ENCODE results near the gene CYP1A2.

DNA sequence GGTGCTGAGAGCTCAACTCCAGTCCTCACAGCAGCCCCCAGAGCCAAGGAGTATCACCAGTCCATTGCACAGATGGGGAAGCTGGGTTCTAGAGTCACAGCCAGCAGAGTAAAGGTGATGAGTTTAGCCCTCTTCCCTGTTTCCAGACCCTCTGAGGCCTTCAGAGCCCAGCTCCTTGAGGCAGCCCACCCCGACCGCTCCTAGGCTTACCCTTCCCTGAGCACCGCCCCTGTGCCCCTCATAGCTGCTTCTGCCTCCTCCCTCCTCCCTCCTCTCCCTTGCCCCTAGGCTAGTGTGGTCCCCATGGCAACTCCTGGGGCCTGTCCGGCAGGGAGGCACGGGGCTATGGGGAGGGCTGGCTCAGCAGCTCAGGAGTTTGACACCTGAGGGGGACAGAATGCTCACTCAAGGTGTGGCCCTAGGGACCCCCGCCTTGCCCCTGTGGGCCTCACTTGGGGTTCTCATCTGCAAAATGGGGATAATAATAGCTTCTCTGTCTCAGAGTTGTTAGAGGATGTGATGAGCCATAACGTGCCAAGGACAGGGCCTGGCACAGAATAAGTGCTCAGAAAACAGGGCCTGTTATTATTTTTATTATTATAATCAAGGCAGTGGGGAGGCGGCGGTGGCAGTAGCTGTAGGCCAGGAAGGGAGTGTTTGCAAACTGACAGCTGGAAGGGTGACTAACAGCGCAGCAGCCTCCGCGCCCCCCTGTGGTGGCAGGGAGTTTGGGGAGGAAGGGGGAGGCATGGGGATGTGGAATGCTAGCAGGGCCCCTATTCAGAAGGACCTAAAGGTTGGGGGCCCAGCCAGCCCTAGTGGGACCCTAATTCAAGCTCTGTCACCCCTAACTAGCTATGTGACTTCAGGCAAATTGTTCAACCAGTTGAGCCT, 44.7 kb downstream of the CYP1A2 start:
- TF ChIP-seq, protein P1, sequence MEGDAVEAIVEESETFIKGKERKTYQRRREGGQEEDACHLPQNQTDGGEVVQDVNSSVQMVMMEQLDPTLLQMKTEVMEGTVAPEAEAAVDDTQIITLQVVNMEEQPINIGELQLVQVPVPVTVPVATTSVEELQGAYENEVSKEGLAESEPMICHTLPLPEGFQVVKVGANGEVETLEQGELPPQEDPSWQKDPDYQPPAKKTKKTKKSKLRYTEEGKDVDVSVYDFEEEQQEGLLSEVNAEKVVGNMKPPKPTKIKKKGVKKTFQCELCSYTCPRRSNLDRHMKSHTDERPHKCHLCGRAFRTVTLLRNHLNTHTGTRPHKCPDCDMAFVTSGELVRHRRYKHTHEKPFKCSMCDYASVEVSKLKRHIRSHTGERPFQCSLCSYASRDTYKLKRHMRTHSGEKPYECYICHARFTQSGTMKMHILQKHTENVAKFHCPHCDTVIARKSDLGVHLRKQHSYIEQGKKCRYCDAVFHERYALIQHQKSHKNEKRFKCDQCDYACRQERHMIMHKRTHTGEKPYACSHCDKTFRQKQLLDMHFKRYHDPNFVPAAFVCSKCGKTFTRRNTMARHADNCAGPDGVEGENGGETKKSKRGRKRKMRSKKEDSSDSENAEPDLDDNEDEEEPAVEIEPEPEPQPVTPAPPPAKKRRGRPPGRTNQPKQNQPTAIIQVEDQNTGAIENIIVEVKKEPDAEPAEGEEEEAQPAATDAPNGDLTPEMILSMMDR (IDR thresholded peaks at IDR 0.05) = no peak
- TF ChIP-seq EP300 (IDR thresholded peaks at IDR 0.05) = no peak

Data from ovary (tissue), 3 donors.